Brain microvascular endothelial cell (primary cell): ENCODE data around the gene PDLIM4.

Source experiments
- DNase-seq: peaks from one replicate; pipeline ENCODE4 v3.0.0-alpha.2; 2020
- H3K27ac ChIP-seq: fragments of 250-450 bp; sonication (Bioruptor Pico); 2 replicates; pipeline ENCODE4 v1.5.1; 2020; ENCODE audit warnings: mild to moderate bottlenecking, moderate library complexity
- H3K27me3 ChIP-seq: fragments of 250-450 bp; sonication (Bioruptor Pico); replicated peaks from 2 replicates; pipeline ENCODE4 v1.5.1; 2020; ENCODE audit warnings: mild to moderate bottlenecking
- H3K36me3 ChIP-seq: fragments of 250-450 bp; sonication (Bioruptor Pico); replicated peaks from 2 replicates; pipeline ENCODE4 v1.5.1; 2020; ENCODE audit warnings: mild to moderate bottlenecking
- H3K4me3 ChIP-seq: 2 replicates; pipeline ENCODE4 v1.5.1; 2011; ENCODE audit warnings: low read depth, mild to moderate bottlenecking, control low read depth, low read length, moderate library complexity
- in situ Hi-C: cut with HindIII; loops from 2 replicates; pipeline ENCODE4 v1.10.0; 2017; ENCODE audit warnings: low sequenced_read_pairs, low pct_ligation_motif_present
- TF ChIP-seq, protein P1 (sequence below): IDR thresholded peaks from 2 replicates; pipeline ENCODE4 v1.5.1; 2011; ENCODE audit warnings: low read depth, mild to moderate bottlenecking, moderate library complexity, low read length, control low read depth, inconsistent platforms; ENCODE audit errors: missing control alignments

The PDLIM4 gene

GRCh38 chr5:132253008-132253441 is 4.5 kb upstream of the PDLIM4 start:
- in situ Hi-C loops, result no loop called here
- no peak for DNase-seq
- TF ChIP-seq, protein P1, sequence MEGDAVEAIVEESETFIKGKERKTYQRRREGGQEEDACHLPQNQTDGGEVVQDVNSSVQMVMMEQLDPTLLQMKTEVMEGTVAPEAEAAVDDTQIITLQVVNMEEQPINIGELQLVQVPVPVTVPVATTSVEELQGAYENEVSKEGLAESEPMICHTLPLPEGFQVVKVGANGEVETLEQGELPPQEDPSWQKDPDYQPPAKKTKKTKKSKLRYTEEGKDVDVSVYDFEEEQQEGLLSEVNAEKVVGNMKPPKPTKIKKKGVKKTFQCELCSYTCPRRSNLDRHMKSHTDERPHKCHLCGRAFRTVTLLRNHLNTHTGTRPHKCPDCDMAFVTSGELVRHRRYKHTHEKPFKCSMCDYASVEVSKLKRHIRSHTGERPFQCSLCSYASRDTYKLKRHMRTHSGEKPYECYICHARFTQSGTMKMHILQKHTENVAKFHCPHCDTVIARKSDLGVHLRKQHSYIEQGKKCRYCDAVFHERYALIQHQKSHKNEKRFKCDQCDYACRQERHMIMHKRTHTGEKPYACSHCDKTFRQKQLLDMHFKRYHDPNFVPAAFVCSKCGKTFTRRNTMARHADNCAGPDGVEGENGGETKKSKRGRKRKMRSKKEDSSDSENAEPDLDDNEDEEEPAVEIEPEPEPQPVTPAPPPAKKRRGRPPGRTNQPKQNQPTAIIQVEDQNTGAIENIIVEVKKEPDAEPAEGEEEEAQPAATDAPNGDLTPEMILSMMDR, result no peak
- H3K36me3 ChIP-seq, result no peaks in the 10 kb centered on the region
- H3K27me3 ChIP-seq, result no peaks in the 10 kb centered on the region
- H3K4me3 ChIP-seq, result no peak overlapping the region
- H3K27ac ChIP-seq, result no peak overlapping the region

GRCh38 chr5:132253452-132254320 is 3.8 kb upstream of the PDLIM4 start:
- TF ChIP-seq, protein P1, result no peak
- Histone ChIP-seq H3K27me3 (no peaks in the 10 kb centered on the region), H3K36me3 (no peaks in the 10 kb centered on the region), H3K27ac (no peak overlapping the region), H3K4me3 (no peak overlapping the region)
- in situ Hi-C loops, result no loop called here
- DNase-seq, result no peak

GRCh38 chr5:132254321-132254977 is 3.0 kb upstream of the PDLIM4 start:
- no peak for DNase-seq
- no peak overlapping the region for H3K27ac ChIP-seq

GRCh38 chr5:132256086-132256782 is 1.3 kb upstream of the PDLIM4 start:
- Histone ChIP-seq H3K4me3 (no peak overlapping the region), H3K27ac (no peak overlapping the region), H3K27me3 (no peaks in the 10 kb centered on the region), H3K36me3 (peaks cover 3% of the 10 kb centered on the region)
- TF ChIP-seq, protein P1, result no peak
- no peak for DNase-seq
- in situ Hi-C loops, result no loop called here

More at GRCh38 chr5:132254321-132254977, 3.0 kb upstream of the PDLIM4 start:
- TF ChIP-seq, protein P1, result no peak
- H3K27me3 ChIP-seq, result no peaks in the 10 kb centered on the region
- in situ Hi-C loops, result no loop called here
- no peaks in the 10 kb centered on the region for H3K36me3 ChIP-seq
- no peak overlapping the region for H3K4me3 ChIP-seq

DNA sequence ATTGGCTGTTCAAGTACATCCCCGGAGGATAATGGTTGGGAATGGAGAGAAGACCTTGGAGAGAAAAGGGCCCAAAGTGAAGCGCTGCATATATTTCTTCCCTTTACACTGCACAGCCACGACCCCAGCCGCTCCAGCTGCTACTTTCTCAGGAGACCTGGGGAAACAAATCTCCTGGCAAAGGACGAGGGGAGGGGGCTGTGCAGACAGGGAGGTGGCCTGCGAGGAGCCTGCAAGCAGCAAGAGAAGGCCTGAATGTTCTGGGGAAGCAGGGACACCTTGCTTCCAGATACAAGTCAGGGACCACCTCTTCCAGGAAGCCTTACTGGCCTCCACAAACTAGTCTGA is 739 bp upstream of the PDLIM4 start:
- DNase-seq, result no peak
- in situ Hi-C loops, result no loop called here
- H3K4me3 ChIP-seq, result peak overlapping the region; percentile 81

More for the DNA sequence above, 739 bp upstream of the PDLIM4 start:
- Histone ChIP-seq H3K27ac (no peak overlapping the region), H3K27me3 (no peaks in the 10 kb centered on the region), H3K36me3 (peaks cover 3% of the 10 kb centered on the region)
- TF ChIP-seq, protein P1, result no peak
